ENCODE data around the gene MAP1LC3A. TPM values are rescaled to one million over a fixed set of nuclear protein-coding genes. Genes with fewer than 3 reads are reported as not detected.
A peak's percentile ranks its signal among the peaks of the same experiment; 100 is the strongest.

Gene MAP1LC3A
- total RNA-seq, 1 donor: 29.7 TPM

GRCh38 chr20:34604980-34605788, 46.7 kb downstream of the MAP1LC3A start:
- Histone ChIP-seq H3K27me3 (ENCODE audit: insufficient read depth, low read length) (no peaks in the 10 kb centered on the region), H4K20me1 (ENCODE audit: insufficient read depth, low read length) (no peaks in the 10 kb centered on the region), H3K36me3 (ENCODE audit: insufficient read depth, low read length) (no peaks in the 10 kb centered on the region), H3K4me1 (ENCODE audit: insufficient read depth, low read length) (peaks cover 5% of the 10 kb centered on the region), H3K27ac (ENCODE audit: low read depth, low read length) (no peak overlapping the region), H3K9me3 (ENCODE audit: low read depth, low read length) (no peaks in the 10 kb centered on the region), H3K79me2 (ENCODE audit: insufficient read depth, low read length) (no peaks in the 10 kb centered on the region), H3K4me3 (ENCODE audit: insufficient read depth, low read length) (no peak overlapping the region), H2AFZ (ENCODE audit: low read length) (no peak overlapping the region), H3K4me2 (ENCODE audit: insufficient read depth, low read length) (no peak overlapping the region)
- DNase-seq (ENCODE audit: insufficient read length, low spot score, missing footprints): peak; percentile 76
- TF ChIP-seq CTCF (IDR thresholded peaks at IDR 0.05; ENCODE audit: extremely low read depth, low read depth, low read length): no peak

DNA sequence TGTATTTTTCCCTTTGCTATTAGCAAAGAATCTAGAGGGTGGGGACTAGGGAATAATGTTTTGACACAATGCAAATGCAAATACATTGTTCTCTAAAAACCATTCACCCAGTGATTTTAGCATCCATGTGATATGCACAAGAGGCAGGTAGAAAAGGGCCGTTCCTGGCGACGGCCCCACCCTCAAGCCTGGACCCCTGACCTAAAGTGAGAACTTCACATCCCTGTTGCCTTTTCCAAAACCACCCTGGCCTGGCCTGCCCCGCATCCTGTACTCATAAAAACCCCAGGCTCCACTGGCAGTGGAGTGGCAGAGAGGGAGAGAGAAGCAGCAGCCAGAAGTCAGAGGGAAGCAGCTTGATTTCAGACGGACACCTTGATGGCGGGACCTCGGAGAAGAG, 48.5 kb downstream of the MAP1LC3A start:
- no peak for TF ChIP-seq CTCF (IDR thresholded peaks at IDR 0.05; ENCODE audit: extremely low read depth, low read depth, low read length)
- H2AFZ ChIP-seq (ENCODE audit: low read length): no peak overlapping the region

More for the DNA sequence above, 48.5 kb downstream of the MAP1LC3A start:
- Histone ChIP-seq H3K79me2 (ENCODE audit: insufficient read depth, low read length) (no peaks in the 10 kb centered on the region), H3K4me2 (ENCODE audit: insufficient read depth, low read length) (no peak overlapping the region), H3K36me3 (ENCODE audit: insufficient read depth, low read length) (no peaks in the 10 kb centered on the region), H3K4me3 (ENCODE audit: insufficient read depth, low read length) (no peak overlapping the region), H3K27ac (ENCODE audit: low read depth, low read length) (no peak overlapping the region), H3K4me1 (ENCODE audit: insufficient read depth, low read length) (peaks cover 5% of the 10 kb centered on the region), H4K20me1 (ENCODE audit: insufficient read depth, low read length) (no peaks in the 10 kb centered on the region), H3K27me3 (ENCODE audit: insufficient read depth, low read length) (no peaks in the 10 kb centered on the region), H3K9me3 (ENCODE audit: low read depth, low read length) (no peaks in the 10 kb centered on the region)
- no peak for DNase-seq (ENCODE audit: insufficient read length, low spot score, missing footprints)

Small RNAs within 50 kb of the gene (small RNA-seq; reads per million reads assigned to genes)
- not detected for gene RF00019

Other genes with a start within 250 kb of the MAP1LC3A start
- gene ITCH, start 195.4 kb upstream of the MAP1LC3A start, total RNA-seq: 73.4 and 79.3 TPM in 2 replicates
- gene DYNLRB1, start 42.3 kb upstream of the MAP1LC3A start, total RNA-seq: 51.0 and 51.6 TPM in 2 replicates
- gene PIGU, start 118.4 kb downstream of the MAP1LC3A start, total RNA-seq: 8.3 and 9.0 TPM in 2 replicates
- 7.7 and 8.0 TPM in 2 replicates for gene TP53INP2, start 145.6 kb downstream of the MAP1LC3A start, total RNA-seq

All from osteoblast (primary cell).